Stimulated activated CD4-positive, alpha-beta T cell treated with anti-CD3 and anti-CD28 coated beads, Interleukin-1b, Interleukin-23, amount 100 ng/mL, for 48 hours (primary cell): Measurements from ENCODE around the gene TAP1.

Experiments used
- DNase-seq: peaks from one replicate; pipeline ENCODE4 v3.0.0-alpha.2; 2020

Gene TAP1

GRCh38 chr6:32858194-32858593, 4.7 kb upstream of the TAP1 start:
- no peak for DNase-seq

- DNase-seq: no peak
Measured at GRCh38 chr6:32857156-32857891, 3.8 kb upstream of the TAP1 start.

GRCh38 chr6:32855467-32856174, 2.1 kb upstream of the TAP1 start:
- no peak for DNase-seq

GRCh38 chr6:32854376-32855178, 1.1 kb upstream of the TAP1 start:
- DNase-seq: peak; percentile 54

GRCh38 chr6:32852844-32853540, 512 bp downstream of the TAP1 start:
- DNase-seq: peak; percentile 66

GRCh38 chr6:32852018-32852843, 1.3 kb downstream of the TAP1 start:
- no peak for DNase-seq

GRCh38 chr6:32851025-32851424, 2.5 kb downstream of the TAP1 start:
- no peak for DNase-seq

- no peak for DNase-seq
Measured at GRCh38 chr6:32849126-32849525, 4.4 kb downstream of the TAP1 start.

GRCh38 chr6:32847795-32848194, 5.7 kb downstream of the TAP1 start:
- no peak for DNase-seq

GRCh38 chr6:32847004-32847403, 6.5 kb downstream of the TAP1 start:
- no peak for DNase-seq

GRCh38 chr6:32845384-32845884, 8.1 kb downstream of the TAP1 start:
- peak; percentile 48 for DNase-seq

- DNase-seq: no peak
Measured at GRCh38 chr6:32844839-32845383, 8.6 kb downstream of the TAP1 start.

GRCh38 chr6:32843979-32844838, 9.3 kb downstream of the TAP1 start, which contains the start of gene PSMB8:
Gene PSMB8, minus strand, starts transcription at chr6:32844047. Its CDS starts 51 bp downstream, at chr6:32843996.
- DNase-seq: peak; percentile 98

GRCh38 chr6:32843331-32843978, 10.0 kb downstream of the TAP1 start:
- DNase-seq: no peak

GRCh38 chr6:32842690-32843089, 10.8 kb downstream of the TAP1 start:
- DNase-seq: no peak

- DNase-seq: no peak
Measured at GRCh38 chr6:32842021-32842650, 11.4 kb downstream of the TAP1 start.

- DNase-seq: peak; percentile 37
Measured at GRCh38 chr6:32840604-32841246, 12.8 kb downstream of the TAP1 start.

GRCh38 chr6:32839356-32839755, 14.1 kb downstream of the TAP1 start:
- no peak for DNase-seq
